GM19023 (cell line): Measurements from ENCODE around the gene VASH2.
"Not testable (repeated sequence)": the region's sequence is repeated elsewhere in the genome, so short reads cannot be mapped to it uniquely, and the experiment has no call there.

ENCODE experiments used
- ATAC-seq: cut with Tn5 transposase; IDR thresholded peaks from one replicate; pipeline ENCODE4 v1.9.1; 2021; ENCODE audit warnings: mild to moderate bottlenecking, moderate library complexity; ENCODE audit not compliant: unreplicated experiment

VASH2 gene

GRCh38 chr1:212950243-212951125 lies at the start of gene VASH2:
TSS of gene VASH2 (plus strand) at chr1:212950541. CDS start at chr1:212951543, 1,002 bp downstream.
- ATAC-seq, result peak; percentile 92

- no peak for ATAC-seq
Observed at GRCh38 chr1:212901290-212901689, 49.1 kb upstream of the VASH2 start.

- no peak for ATAC-seq
Observed at GRCh38 chr1:212902054-212902453, 48.3 kb upstream of the VASH2 start.

- ATAC-seq, result no peak
Observed at GRCh38 chr1:212903664-212904063, 46.7 kb upstream of the VASH2 start.

- not testable (repeated sequence) for ATAC-seq
Observed at GRCh38 chr1:212908071-212908470, 42.3 kb upstream of the VASH2 start.

- ATAC-seq, result no peak
Observed at GRCh38 chr1:212908971-212909370, 41.4 kb upstream of the VASH2 start.

GRCh38 chr1:212909652-212910063 lies 40.7 kb upstream of the VASH2 start:
- ATAC-seq, result no peak

- not testable (repeated sequence) for ATAC-seq
Observed at GRCh38 chr1:212910213-212910612, 40.1 kb upstream of the VASH2 start.

GRCh38 chr1:212913638-212914037 lies 36.7 kb upstream of the VASH2 start:
- ATAC-seq, result not testable (repeated sequence)

GRCh38 chr1:212914110-212914509 lies 36.2 kb upstream of the VASH2 start:
- not testable (repeated sequence) for ATAC-seq

GRCh38 chr1:212914789-212915188 lies 35.6 kb upstream of the VASH2 start:
- ATAC-seq, result no peak

GRCh38 chr1:212915245-212916091 lies 34.9 kb upstream of the VASH2 start:
- no peak for ATAC-seq

GRCh38 chr1:212916481-212917133 lies 33.7 kb upstream of the VASH2 start:
- ATAC-seq, result peak; percentile 49

GRCh38 chr1:212917134-212917485 lies 33.2 kb upstream of the VASH2 start:
- no peak for ATAC-seq

GRCh38 chr1:212917858-212918257 lies 32.5 kb upstream of the VASH2 start:
- ATAC-seq, result no peak

- no peak for ATAC-seq
Observed at GRCh38 chr1:212918824-212919223, 31.5 kb upstream of the VASH2 start.

GRCh38 chr1:212920246-212920645 lies 30.1 kb upstream of the VASH2 start:
- ATAC-seq, result no peak

GRCh38 chr1:212920896-212921295 lies 29.4 kb upstream of the VASH2 start:
- no peak for ATAC-seq

- ATAC-seq, result no peak
Observed at GRCh38 chr1:212922016-212922415, 28.3 kb upstream of the VASH2 start.

- no peak for ATAC-seq
Observed at GRCh38 chr1:212926372-212926771, 24.0 kb upstream of the VASH2 start.
